HG03439 (cell line): ENCODE results near the gene SNAP91.
"Not testable (repeated sequence)": the region's sequence is repeated elsewhere in the genome, so short reads cannot be mapped to it uniquely, and the experiment has no call there.

Source experiments
- ATAC-seq: cut with Tn5 transposase; IDR thresholded peaks from one replicate; pipeline ENCODE4 v1.9.1; 2021; ENCODE audit warnings: mild to moderate bottlenecking, moderate library complexity; ENCODE audit not compliant: unreplicated experiment

The SNAP91 gene

DNA sequence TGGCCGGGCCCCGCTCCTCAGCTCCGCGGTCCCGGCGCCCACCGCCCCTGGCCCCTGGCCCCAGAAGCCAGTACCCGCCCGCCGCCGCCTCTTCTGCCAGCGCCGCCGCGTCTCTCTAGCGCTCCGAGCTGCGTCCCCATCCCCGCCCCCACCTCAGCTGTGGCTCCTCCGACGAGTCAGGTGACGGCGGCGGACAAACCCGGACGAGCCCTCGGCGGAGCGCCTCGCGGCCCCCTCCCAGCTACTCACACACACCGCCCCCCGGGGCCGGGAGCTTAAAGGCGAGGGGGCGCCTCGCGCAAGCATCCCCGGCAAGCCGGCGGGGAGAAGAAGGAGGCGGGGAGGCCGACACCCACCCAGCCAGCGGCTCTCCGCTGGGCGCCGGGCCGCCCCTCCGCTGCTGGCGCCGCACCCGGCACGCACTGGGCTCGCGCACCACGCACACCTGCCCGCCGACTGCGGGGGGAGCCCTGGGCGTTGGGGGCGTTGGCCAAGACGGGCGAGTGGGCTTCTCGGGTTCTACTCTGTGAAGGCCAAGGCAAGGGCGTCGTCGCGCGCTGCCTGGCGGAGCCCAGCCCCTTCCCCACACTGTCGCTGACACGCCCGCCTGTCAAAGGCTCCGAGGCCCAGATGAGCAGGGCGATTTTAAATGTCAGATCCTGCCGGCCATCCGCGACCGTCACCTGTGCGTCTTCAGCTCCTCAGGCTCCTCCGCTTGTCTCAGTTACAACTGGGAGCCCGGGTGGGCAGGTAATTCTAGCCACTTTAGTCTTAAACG, at the start of gene SNAP91:
Gene SNAP91 (minus strand): TSS at position 132 of the 778 bp plus-strand sequence. CDS start 1,174 bp downstream, outside the sequence.
- ATAC-seq, result no peak

- ATAC-seq, result no peak
Observed at GRCh38 chr6:83758533-83758932, 49.6 kb upstream of the SNAP91 start.

DNA sequence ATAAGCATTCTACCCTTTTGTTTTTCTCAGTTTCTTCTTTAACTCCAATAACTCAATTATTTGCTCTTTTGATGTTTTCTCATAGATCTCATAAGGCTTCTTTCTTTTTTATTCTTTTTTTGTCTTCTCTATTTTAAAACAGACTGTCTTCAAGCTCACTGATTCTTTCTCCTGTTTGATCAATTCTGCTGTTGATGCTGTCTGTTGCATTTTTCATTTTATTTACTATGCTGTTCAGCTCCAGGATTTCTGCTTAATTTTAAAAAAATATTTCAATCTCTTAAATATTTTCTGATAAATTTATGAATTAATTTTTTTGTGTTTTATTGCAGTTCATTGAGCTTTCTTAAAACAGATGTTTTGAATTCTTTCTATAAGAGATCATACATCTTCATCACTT, 48.1 kb upstream of the SNAP91 start:
- no peak for ATAC-seq

DNA sequence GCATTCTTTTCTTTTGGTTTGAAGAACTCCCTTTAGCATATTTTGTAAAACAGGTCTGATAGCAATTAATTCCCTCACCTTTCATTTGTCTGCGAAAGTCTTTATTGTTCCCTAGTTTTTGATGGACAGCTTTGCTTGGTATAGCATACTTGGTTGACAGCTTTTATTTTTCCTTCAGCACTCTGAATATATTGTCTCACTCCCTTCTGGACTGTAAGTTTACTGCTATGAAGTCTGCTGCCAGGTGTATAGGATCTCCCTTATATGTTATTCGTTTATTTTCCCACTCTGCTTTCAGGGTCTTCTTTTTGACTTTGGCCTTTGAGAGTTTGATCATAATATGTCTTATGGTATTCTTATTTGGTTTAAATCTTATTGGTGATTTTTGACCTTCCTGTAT, 47.7 kb upstream of the SNAP91 start:
- no peak for ATAC-seq

DNA sequence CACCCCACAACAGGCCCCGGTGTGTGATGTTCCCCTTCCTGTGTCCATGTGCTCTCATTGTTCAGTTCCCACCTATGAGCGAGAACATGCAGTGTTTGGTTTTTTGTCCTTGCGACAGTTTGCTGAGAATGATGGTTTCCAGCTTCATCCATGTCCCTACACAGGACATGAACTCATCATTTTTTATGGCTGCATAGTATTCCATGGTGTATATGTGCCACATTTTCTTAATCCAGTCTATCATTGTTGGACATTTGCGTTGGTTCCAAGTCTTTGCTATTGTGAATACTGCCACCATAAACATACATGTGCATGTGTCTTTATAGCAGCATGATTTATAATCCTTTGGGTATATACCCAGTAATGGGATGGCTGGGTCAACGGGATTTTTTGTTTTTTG, 43.5 kb upstream of the SNAP91 start:
- ATAC-seq, result not testable (repeated sequence)

DNA sequence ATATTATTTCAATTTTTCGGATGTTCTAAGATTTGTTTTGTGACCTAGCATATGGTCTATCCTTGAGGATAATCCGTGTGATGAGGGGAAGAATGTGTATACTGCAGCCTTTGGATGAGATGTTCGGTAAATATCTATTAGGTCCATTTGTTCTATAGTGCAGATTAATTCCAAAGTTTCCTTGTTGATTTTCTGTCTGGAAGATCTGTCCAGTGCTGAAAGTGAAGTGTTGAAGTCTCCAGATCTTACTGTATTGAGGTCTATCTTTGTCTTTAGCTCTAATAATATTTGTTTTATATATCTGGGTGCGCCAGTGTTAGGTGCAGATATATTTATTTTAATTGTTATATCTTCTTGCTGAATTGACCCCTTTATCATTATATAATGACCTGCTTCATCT, 32.2 kb upstream of the SNAP91 start:
- ATAC-seq, result no peak

GRCh38 chr6:83735461-83735860, 26.6 kb upstream of the SNAP91 start:
- ATAC-seq, result no peak

GRCh38 chr6:83729871-83730270, 21.0 kb upstream of the SNAP91 start:
- ATAC-seq, result no peak

DNA sequence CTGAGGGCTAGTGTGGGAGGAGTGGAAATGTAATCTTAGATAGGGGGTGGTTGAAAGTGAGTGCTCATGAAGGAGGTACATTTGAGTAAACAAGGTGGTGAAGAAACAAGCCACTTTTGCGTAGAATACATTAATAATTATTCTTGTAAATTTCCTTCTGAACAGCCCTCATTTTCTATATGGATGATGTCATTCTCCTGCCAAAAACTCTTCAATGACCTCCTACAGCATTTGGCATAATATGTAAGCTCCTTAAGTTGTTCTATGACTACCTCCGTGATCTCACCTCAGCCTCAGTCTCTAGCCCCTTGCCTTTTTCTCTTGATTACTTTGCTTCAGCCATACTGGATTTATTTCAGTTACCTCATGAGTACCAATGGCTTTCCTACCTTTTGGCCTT, 14.0 kb upstream of the SNAP91 start:
- ATAC-seq, result no peak

DNA sequence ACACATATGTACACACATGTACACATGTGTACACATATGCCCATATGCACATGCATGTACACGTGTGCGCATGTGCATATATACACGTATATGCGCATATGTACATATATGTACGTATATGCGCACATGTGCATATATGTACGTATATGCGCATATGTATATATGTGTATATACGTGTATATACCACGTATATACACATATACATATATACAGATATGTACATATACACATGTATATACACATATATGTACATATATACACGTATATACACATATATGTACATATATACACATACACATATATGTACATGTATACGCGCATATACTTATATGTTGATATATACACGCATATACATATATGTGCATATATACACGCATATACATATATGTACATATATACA, 8.9 kb upstream of the SNAP91 start:
- no peak for ATAC-seq

- no peak for ATAC-seq
Observed at GRCh38 chr6:83711958-83712357, 3.1 kb upstream of the SNAP91 start.

- ATAC-seq, result no peak
Observed at GRCh38 chr6:83709748-83710050, 798 bp upstream of the SNAP91 start.

GRCh38 chr6:83708546-83708969, 343 bp downstream of the SNAP91 start:
- ATAC-seq, result no peak

DNA sequence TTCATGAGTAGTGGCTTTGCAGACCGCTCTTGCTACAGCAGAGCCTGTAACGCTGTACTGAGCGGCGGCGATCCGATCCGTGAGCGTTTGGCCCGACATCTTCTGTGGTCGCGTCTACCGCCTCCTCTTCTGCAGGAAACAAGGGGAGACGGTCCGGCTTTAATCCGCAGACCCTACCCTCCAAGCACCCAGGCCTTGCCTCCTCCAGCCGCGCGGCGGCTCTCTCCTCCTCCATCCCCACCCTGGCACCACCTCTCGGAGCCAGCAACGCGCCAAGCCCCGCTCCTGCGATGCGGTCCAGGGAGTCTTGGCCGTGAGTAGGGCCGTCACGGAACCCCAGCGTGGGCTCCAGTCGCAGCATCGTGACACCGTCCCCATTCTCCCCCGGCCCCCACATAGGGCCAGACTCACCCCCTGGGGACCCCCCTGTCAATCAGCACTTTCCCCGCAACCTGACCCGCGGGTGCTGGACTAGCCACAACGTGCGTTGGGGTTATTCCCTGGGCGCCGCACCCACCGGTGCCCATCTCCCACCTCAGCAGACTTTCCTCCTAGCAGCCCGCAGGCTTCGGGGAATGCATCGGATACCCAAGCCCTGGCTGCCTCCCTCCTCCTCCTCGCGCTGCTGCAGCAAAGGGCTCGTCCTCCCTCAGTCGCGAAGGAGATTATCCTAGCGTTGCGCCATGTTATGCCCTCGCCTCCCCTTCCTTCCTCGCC, 914 bp downstream of the SNAP91 start:
- no peak for ATAC-seq

- no peak for ATAC-seq
Observed at GRCh38 chr6:83702749-83703148, 6.2 kb downstream of the SNAP91 start.

GRCh38 chr6:83702077-83702476, 6.8 kb downstream of the SNAP91 start:
- ATAC-seq, result no peak

GRCh38 chr6:83696674-83697073, 12.2 kb downstream of the SNAP91 start:
- no peak for ATAC-seq

DNA sequence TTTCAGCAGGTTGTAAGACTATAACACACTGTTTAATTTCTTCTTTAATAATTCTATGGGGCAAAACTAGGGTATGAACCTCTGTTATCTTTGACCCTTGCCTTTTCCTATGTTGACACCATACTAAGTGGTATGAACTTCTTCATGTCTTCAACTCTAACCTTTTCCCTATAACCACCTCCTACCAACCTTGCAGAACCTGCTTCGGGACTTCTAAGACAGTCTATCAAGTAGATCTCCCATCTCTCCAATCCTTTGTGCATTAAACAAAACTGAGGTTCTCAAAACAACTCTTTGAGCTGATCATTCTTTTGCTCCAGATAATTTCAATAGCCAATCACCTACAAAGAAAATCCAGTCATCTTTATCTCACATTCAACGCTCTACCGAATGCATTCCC, 23.4 kb downstream of the SNAP91 start:
- ATAC-seq, result no peak

DNA sequence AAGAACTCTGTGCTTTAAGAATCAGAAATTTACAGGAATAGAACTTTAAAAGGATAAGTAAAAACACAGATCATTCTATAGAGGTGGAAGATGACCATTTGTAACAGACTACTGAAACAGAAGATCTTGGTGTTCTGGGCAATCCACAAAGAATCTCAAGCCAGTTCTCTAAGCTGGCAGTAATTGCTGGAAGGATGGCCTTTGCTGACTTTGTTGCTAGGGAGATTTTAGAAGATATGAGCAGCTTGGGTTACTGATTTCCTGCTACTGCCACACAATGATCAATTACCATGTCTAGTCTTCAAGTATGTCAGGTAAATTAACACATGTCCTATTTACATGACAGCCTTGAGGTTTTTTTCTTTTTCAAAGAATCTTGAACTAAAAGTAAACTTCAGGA, 31.1 kb downstream of the SNAP91 start:
- no peak for ATAC-seq

- ATAC-seq, result no peak
Observed at GRCh38 chr6:83637953-83638352, 70.9 kb downstream of the SNAP91 start.

DNA sequence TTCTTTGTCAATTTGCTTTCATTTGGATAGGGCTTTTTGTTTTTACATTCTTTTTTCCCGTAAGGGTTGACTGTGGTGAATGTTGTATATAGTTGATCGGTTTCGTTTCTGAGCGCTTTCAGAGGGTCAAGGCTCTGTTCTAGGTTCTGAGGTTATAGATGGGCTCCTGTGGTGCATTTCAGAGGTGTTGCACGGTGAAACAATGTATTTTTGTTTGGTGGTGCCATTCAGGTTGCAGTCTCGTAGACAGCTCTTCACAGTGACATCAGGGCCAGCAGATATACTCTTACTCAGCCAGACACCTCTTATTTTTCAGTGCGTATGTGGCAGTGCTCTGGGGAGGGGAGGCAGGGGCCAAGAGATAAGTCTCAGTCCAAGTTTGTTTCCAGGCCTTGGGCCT, 72.1 kb downstream of the SNAP91 start:
- no peak for ATAC-seq

- no peak for ATAC-seq
Observed at GRCh38 chr6:83633609-83634008, 75.3 kb downstream of the SNAP91 start.

- no peak for ATAC-seq
Observed at GRCh38 chr6:83633149-83633548, 75.8 kb downstream of the SNAP91 start.
